Stimulated activated CD4-positive, alpha-beta T cell treated with anti-CD3 and anti-CD28 coated beads, TNF-alpha, amount 100 ng/mL, for 1 hour (primary cell): ENCODE measurements around the gene GNE.
"Not testable (repeated sequence)": the region's sequence is repeated elsewhere in the genome, so short reads cannot be mapped to it uniquely, and the experiment has no call there.

Experiments
- DNase-seq, 3 donors: peaks; one replicate each; pipeline ENCODE4 v3.0.0-alpha.2; 2020; ENCODE audit warnings: low read depth in 3 of 3, low spot score in 1 of 3

GNE gene

GRCh38 chr9:36268007-36268427 is 9.8 kb upstream of the GNE start:
- DNase-seq: no peak

- DNase-seq: no peak
These were observed 6.6 kb upstream of the GNE start for GRCh38 chr9:36264896-36265295.

GRCh38 chr9:36263683-36264082 is 5.4 kb upstream of the GNE start:
- no peak for DNase-seq

- no peak for DNase-seq
These were observed 817 bp upstream of the GNE start for GRCh38 chr9:36258996-36259533.

- no peak for DNase-seq
These were observed 6.8 kb downstream of the GNE start for GRCh38 chr9:36251428-36251827.

- no peak for DNase-seq
These were observed 8.2 kb downstream of the GNE start for GRCh38 chr9:36250079-36250478.

- no peak for DNase-seq
These were observed 9.1 kb downstream of the GNE start for GRCh38 chr9:36249189-36249588.

- not testable (repeated sequence) for DNase-seq
These were observed 10.2 kb downstream of the GNE start for GRCh38 chr9:36248061-36248460.

GRCh38 chr9:36247356-36247755 is 10.9 kb downstream of the GNE start:
- DNase-seq: no peak

- no peak for DNase-seq
These were observed 12.3 kb downstream of the GNE start for GRCh38 chr9:36245906-36246305.

GRCh38 chr9:36239675-36240074 is 18.6 kb downstream of the GNE start:
- DNase-seq: not testable (repeated sequence)

- not testable (repeated sequence) for DNase-seq
These were observed 19.0 kb downstream of the GNE start for GRCh38 chr9:36239205-36239604.

- no peak for DNase-seq
These were observed 21.0 kb downstream of the GNE start for GRCh38 chr9:36237230-36237629.

- DNase-seq: no peak
These were observed 35.8 kb downstream of the GNE start for GRCh38 chr9:36222449-36222848.

- DNase-seq: no peak
These were observed 36.6 kb downstream of the GNE start for GRCh38 chr9:36221667-36222066.

GRCh38 chr9:36218411-36218901 is 39.8 kb downstream of the GNE start:
- no peak for DNase-seq

- no peak for DNase-seq
These were observed 40.2 kb downstream of the GNE start for GRCh38 chr9:36218011-36218410.

- DNase-seq: no peak
These were observed 40.8 kb downstream of the GNE start for GRCh38 chr9:36217256-36217968.

GRCh38 chr9:36214571-36214970 is 43.7 kb downstream of the GNE start:
- no peak for DNase-seq

- DNase-seq: no peak
These were observed 44.3 kb downstream of the GNE start for GRCh38 chr9:36213989-36214388.

- no peak for DNase-seq
These were observed 44.9 kb downstream of the GNE start for GRCh38 chr9:36213387-36213786.

GRCh38 chr9:36211510-36211909 is 46.7 kb downstream of the GNE start:
- no peak for DNase-seq

- no peak for DNase-seq
These were observed 47.5 kb downstream of the GNE start for GRCh38 chr9:36210722-36211121.
